B cell (primary cell): ENCODE results near the gene MFN2. TPM values are rescaled to one million over a fixed set of nuclear protein-coding genes. Genes with fewer than 3 reads are reported as not detected.

Source experiments
- ATAC-seq: fragments of 200-7000 bp; cut with Tn5 transposase; one replicate; pipeline ENCODE4 v1.10.0; 2021; ENCODE audit warnings: low read depth, mild to moderate bottlenecking, moderate number of reproducible peaks, moderate library complexity
- CTCF ChIA-PET: fragments of 350-600 bp; sonication (Branson Sonifier 250); formaldehyde crosslinking; loops from one replicate; lab custom pipeline; 2021; ENCODE audit warnings: antibody characterized with exemption, inconsistent platforms; lab: Charles Lee
- POLR2A ChIA-PET: fragments of 350-600 bp; sonication (Branson Sonifier 250); formaldehyde crosslinking; loops from one replicate; lab custom pipeline; 2021; ENCODE audit warnings: antibody characterized with exemption; lab: Charles Lee
- DNase-seq: peaks from one replicate; pipeline ENCODE4 v3.0.0; 2013
- H2AFZ ChIP-seq: 2 replicates; pipeline ENCODE4 v1.6.1; 2012; ENCODE audit warnings: mild to moderate bottlenecking, low read depth, low read length; ENCODE audit not compliant: insufficient read depth, poor library complexity, severe bottlenecking
- H3K27ac ChIP-seq, 2 donors: 1 replicate in 1 of 2; 2 replicates in 1 of 2; pipeline ENCODE4 v1.5.1; 2012 to 2013; ENCODE audit warnings: low read length in 2 of 2, mild to moderate bottlenecking in 2 of 2, moderate library complexity in 1 of 2
- H3K27me3 ChIP-seq, 4 experiments: fragments of 200-600 bp in 1 of 4; sonication (generic) in 1 of 4; replicated peaks in 1 of 4; 1 replicate in 2 of 4; 2 replicates in 2 of 4; pipeline versions ENCODE4 v1.6.1 to v1.7.0; 2013 to 2016; ENCODE audit warnings: low read length in 3 of 4, mild to moderate bottlenecking in 2 of 4, mixed read lengths in 1 of 4, moderate library complexity in 1 of 4; ENCODE audit not compliant: insufficient read depth in 4 of 4, control insufficient read depth in 3 of 4; ENCODE audit errors: control extremely low read depth in 1 of 4
- H3K36me3 ChIP-seq, 2 experiments: replicated peaks in 1 of 2; 1 replicate in 1 of 2; 2 replicates in 1 of 2; pipeline versions ENCODE4 v1.6.1 to v1.7.1; 2013; ENCODE audit warnings: low read length in 1 of 2; ENCODE audit not compliant: insufficient read depth in 2 of 2, control insufficient read depth in 1 of 2; ENCODE audit errors: control extremely low read depth in 1 of 2, extremely low read depth in 1 of 2
- H3K4me1 ChIP-seq, 2 donors: fragments of 200-600 bp in 1 of 2; sonication (generic) in 1 of 2; 1 replicate in 1 of 2; 2 replicates in 1 of 2; pipeline versions ENCODE4 v1.5.1 to v1.6.1; 2013 to 2017; ENCODE audit warnings: low read length in 2 of 2; ENCODE audit not compliant: control insufficient read depth in 2 of 2, insufficient read depth in 2 of 2
- H3K4me2 ChIP-seq: replicated peaks from 2 replicates; pipeline ENCODE3; 2012; ENCODE audit warnings: mild to moderate bottlenecking, low read depth, low read length; ENCODE audit not compliant: poor library complexity, severe bottlenecking
- H3K4me3 ChIP-seq, 5 experiments: fragments of 200-600 bp in 1 of 5; sonication (generic) in 1 of 5; 1 replicate in 3 of 5; 2 replicates in 2 of 5; pipeline versions ENCODE4 v1.5.1 to v1.7.0; 2011 to 2016; ENCODE audit warnings: low read length in 4 of 5, mild to moderate bottlenecking in 4 of 5, low read depth in 2 of 5, control low read depth in 1 of 5, moderate library complexity in 1 of 5; ENCODE audit not compliant: insufficient read depth in 1 of 5; ENCODE audit errors: control extremely low read depth in 1 of 5, extremely low read depth in 1 of 5
- H3K79me2 ChIP-seq: fragments of 200-600 bp; sonication (generic); one replicate; pipeline ENCODE4 v1.6.0; 2016; ENCODE audit warnings: low read length; ENCODE audit not compliant: control insufficient read depth, insufficient read depth
- H3K9ac ChIP-seq: fragments of 200-600 bp; sonication (generic); 2 replicates; pipeline ENCODE4 v1.6.1; 2017; ENCODE audit warnings: mild to moderate bottlenecking, low read length, moderate library complexity
- H3K9me3 ChIP-seq, 3 donors: one replicate each; pipeline versions ENCODE4 v1.6.1 to v1.7.1; 2013; ENCODE audit warnings: low read length in 2 of 3; ENCODE audit not compliant: control insufficient read depth in 2 of 3, insufficient read depth in 1 of 3; ENCODE audit errors: control extremely low read depth in 1 of 3
- H4K20me1 ChIP-seq: 2 replicates; pipeline ENCODE4 v1.6.0; 2012; ENCODE audit warnings: mild to moderate bottlenecking, low read length; ENCODE audit not compliant: insufficient read depth, control insufficient read depth, poor library complexity, severe bottlenecking
- H3K27ac Mint-ChIP-seq: one replicate; pipeline ENCODE4 v1.8.0; 2021; ENCODE audit warnings: mixed read lengths
- H3K27me3 Mint-ChIP-seq: one replicate; pipeline ENCODE4 v1.8.0; 2021; ENCODE audit warnings: mixed read lengths
- H3K4me1 Mint-ChIP-seq: one replicate; pipeline ENCODE4 v1.8.0; 2021; ENCODE audit warnings: mixed read lengths
- H3K4me3 Mint-ChIP-seq: one replicate; pipeline ENCODE4 v1.8.0; 2021; ENCODE audit warnings: mixed read lengths
- H3K9me3 Mint-ChIP-seq: one replicate; pipeline ENCODE4 v1.8.0; 2022; ENCODE audit warnings: mixed read lengths; ENCODE audit not compliant: insufficient read depth
- EZH2 ChIP-seq: IDR thresholded peaks from 2 replicates; pipeline ENCODE4 v1.6.1; 2012; ENCODE audit warnings: borderline replicate concordance, low read depth, mild to moderate bottlenecking, moderate library complexity, low read length; ENCODE audit not compliant: insufficient read depth, poor library complexity, severe bottlenecking
- WGBS: methylation state at CpG from one replicate; pipeline ENCODE4 v1.1.5; 2013; ENCODE audit warnings: missing lambda C conversion rate; ENCODE audit not compliant: insufficient coverage; 5-methylcytosine and 5-hydroxymethylcytosine counted together
- intact Hi-C: fragments of 100-400 bp; cut with micrococcal nuclease; formaldehyde crosslinking; loops from one replicate; pipeline ENCODE4 v1.10.0; 2022
- polyA plus RNA-seq: library from polyadenylated mRNA; depleted of rRNA; stranded (reverse); fragments of >200 nt; gene quantifications from 2 replicates; pipeline ENCODE4 v1.2.3, GENCODE V29; 2012
- total RNA-seq, 2 donors: library from RNA; stranded (reverse); fragments of 120-200 nt in 1 of 2; gene quantifications; 1 replicate in 1 of 2; 2 replicates in 1 of 2; pipeline versions ENCODE4 v1.2.3 to v1.2.4, GENCODE V29; 2013 to 2022
- TF ChIP-seq, protein P1 (sequence below): fragments of 200-600 bp; IDR thresholded peaks from one replicate; pipeline ENCODE4 v1.8.0; 2022; ENCODE audit warnings: antibody characterized with exemption, mild to moderate bottlenecking

Gene MFN2
- total and polyA plus RNA-seq, 2 donors (not counting 1 experiment from before 2014, with no cell fraction given): 24.0 to 50.0 TPM

- intact Hi-C loops: no loop called here
- Mint-ChIP-seq H3K4me3 (no peak overlapping the region), H3K27me3 (no peaks in the 10 kb centered on the region), H3K4me1 (peaks cover 37% of the 10 kb centered on the region), H3K9me3 (no peaks in the 10 kb centered on the region), H3K27ac (peak overlapping the region; percentile 95)
- Histone ChIP-seq H3K4me1 (peaks cover 31 to 34% of the 10 kb centered on the region in 2 donors), H3K79me2 (no peaks in the 10 kb centered on the region), H2AFZ (no peak overlapping the region), H4K20me1 (no peaks in the 10 kb centered on the region), H3K4me3 (no peak overlapping the region), H3K27ac (no peak overlapping the region), H3K9ac (no peak overlapping the region), H3K27me3 (no peaks in the 10 kb centered on the region), H3K9me3 (peaks cover 0 to 2% (median 0%) of the 10 kb centered on the region in 3 donors), H3K4me2 (no peak overlapping the region), H3K36me3 (no peaks in the 10 kb centered on the region)
- no peak for DNase-seq
- ChIA-PET POLR2A (interaction anchor here (0.6 to 3.7 kb wide), 5 partner anchors 14 to 129 kb away, joined by 3 to 26 read pairs (median 5); no protein-coding TSS in a partner anchor), CTCF (interaction anchor here (0.6 to 5.3 kb wide), 8 partner anchors 12 to 159 kb away, joined by 3 to 41 read pairs (median 4); partner anchors contain the start of gene MIIP)
- no peak for ATAC-seq
- TF ChIP-seq EZH2: no peak
- TF ChIP-seq, protein P1, sequence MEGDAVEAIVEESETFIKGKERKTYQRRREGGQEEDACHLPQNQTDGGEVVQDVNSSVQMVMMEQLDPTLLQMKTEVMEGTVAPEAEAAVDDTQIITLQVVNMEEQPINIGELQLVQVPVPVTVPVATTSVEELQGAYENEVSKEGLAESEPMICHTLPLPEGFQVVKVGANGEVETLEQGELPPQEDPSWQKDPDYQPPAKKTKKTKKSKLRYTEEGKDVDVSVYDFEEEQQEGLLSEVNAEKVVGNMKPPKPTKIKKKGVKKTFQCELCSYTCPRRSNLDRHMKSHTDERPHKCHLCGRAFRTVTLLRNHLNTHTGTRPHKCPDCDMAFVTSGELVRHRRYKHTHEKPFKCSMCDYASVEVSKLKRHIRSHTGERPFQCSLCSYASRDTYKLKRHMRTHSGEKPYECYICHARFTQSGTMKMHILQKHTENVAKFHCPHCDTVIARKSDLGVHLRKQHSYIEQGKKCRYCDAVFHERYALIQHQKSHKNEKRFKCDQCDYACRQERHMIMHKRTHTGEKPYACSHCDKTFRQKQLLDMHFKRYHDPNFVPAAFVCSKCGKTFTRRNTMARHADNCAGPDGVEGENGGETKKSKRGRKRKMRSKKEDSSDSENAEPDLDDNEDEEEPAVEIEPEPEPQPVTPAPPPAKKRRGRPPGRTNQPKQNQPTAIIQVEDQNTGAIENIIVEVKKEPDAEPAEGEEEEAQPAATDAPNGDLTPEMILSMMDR: no peak
- WGBS: 97% methylated on average over 13 of the region's 18 CpGs
Observed at GRCh38 chr1:12037486-12038355, 57.5 kb downstream of the MFN2 start.
